OCI-LY3 (cell line): ENCODE data around the gene LACC1.

Source experiments
- H2AFZ ChIP-seq: fragments of 200-600, 300-600 bp; shearing (Covaris generic); 2 replicates; pipeline ENCODE4 v1.6.0; 2014; ENCODE audit warnings: antibody characterized with exemption, low read depth, low read length
- H3K27ac ChIP-seq: fragments of 200-600, 300-600 bp; sonication (generic); 2 replicates; pipeline ENCODE4 v1.5.1; 2014; ENCODE audit warnings: mild to moderate bottlenecking, low read length, moderate library complexity, mixed read lengths
- H3K27me3 ChIP-seq: fragments of 200-600, 300-600 bp; sonication (generic); 2 replicates; pipeline ENCODE4 v1.6.1; 2014; ENCODE audit warnings: low read depth, low read length, mixed read lengths
- H3K36me3 ChIP-seq: fragments of 200-600, 300-600 bp; sonication (generic); replicated peaks from 2 replicates; pipeline ENCODE3; 2014; ENCODE audit warnings: low read depth, low read length, mixed read lengths
- H3K4me1 ChIP-seq: fragments of 300-600, 200-600 bp; sonication (generic); 2 replicates; pipeline ENCODE4 v1.6.1; 2014; ENCODE audit warnings: low read length, mixed read lengths
- H3K4me2 ChIP-seq: fragments of 200-600, 300-600 bp; sonication (generic); 2 replicates; pipeline ENCODE4 v1.6.1; 2014; ENCODE audit warnings: low read length, mixed read lengths
- H3K4me3 ChIP-seq: fragments of 300-600, 200-600 bp; sonication (generic); 2 replicates; pipeline ENCODE4 v1.5.1; 2014; ENCODE audit warnings: antibody characterized with exemption, mild to moderate bottlenecking, low read length, moderate library complexity
- H3K79me2 ChIP-seq: fragments of 300-600, 200-600 bp; shearing (Covaris generic); 2 replicates; pipeline ENCODE4 v1.6.1; 2014; ENCODE audit warnings: mild to moderate bottlenecking, low read length, mixed read lengths
- H3K9ac ChIP-seq: fragments of 300-600, 200-600 bp; shearing (Covaris generic); 2 replicates; pipeline ENCODE4 v1.6.0; 2014; ENCODE audit warnings: mild to moderate bottlenecking, low read length, moderate library complexity
- H3K9me3 ChIP-seq: fragments of 200-600, 300-600 bp; shearing (Covaris generic); 2 replicates; pipeline ENCODE4 v1.6.1; 2014; ENCODE audit warnings: low read length, mixed read lengths; ENCODE audit not compliant: insufficient read depth
- H4K20me1 ChIP-seq: fragments of 200-600, 300-600 bp; sonication (generic); 2 replicates; pipeline ENCODE4 v1.6.1; 2016; ENCODE audit warnings: low read length, mixed read lengths; ENCODE audit not compliant: insufficient read depth
- CTCF ChIP-seq: fragments of 200-600, 300-600 bp; sonication (generic); IDR thresholded peaks from 2 replicates; pipeline ENCODE4 v1.5.1; 2014; ENCODE audit warnings: antibody characterized with exemption, low read length, low read depth
- EZH2phosphoT487 ChIP-seq: fragments of 200-600 bp; shearing (Covaris generic); IDR thresholded peaks from 2 replicates; pipeline ENCODE4 v1.6.1; 2018; ENCODE audit warnings: antibody characterized with exemption, mixed run types, low read depth

Gene LACC1

GRCh38 chr13:43852923-43853404, 26.7 kb upstream of the LACC1 start:
- Histone ChIP-seq H3K27ac (no peak overlapping the region), H3K9ac (no peak overlapping the region), H3K79me2 (no peaks in the 10 kb centered on the region), H3K4me1 (no peaks in the 10 kb centered on the region), H3K27me3 (no peaks in the 10 kb centered on the region), H4K20me1 (no peaks in the 10 kb centered on the region), H3K4me3 (no peak overlapping the region), H2AFZ (no peak overlapping the region), H3K4me2 (no peak overlapping the region), H3K9me3 (peaks cover 20% of the 10 kb centered on the region), H3K36me3 (peaks cover 5% of the 10 kb centered on the region)
- no peak for TF ChIP-seq EZH2phosphoT487
- TF ChIP-seq CTCF = no peak

- Histone ChIP-seq H3K79me2 (no peaks in the 10 kb centered on the region), H2AFZ (no peak overlapping the region), H3K9ac (no peak overlapping the region), H3K4me3 (no peak overlapping the region), H3K4me2 (no peak overlapping the region), H3K36me3 (no peaks in the 10 kb centered on the region), H3K27me3 (no peaks in the 10 kb centered on the region), H4K20me1 (no peaks in the 10 kb centered on the region), H3K9me3 (no peaks in the 10 kb centered on the region), H3K4me1 (no peaks in the 10 kb centered on the region), H3K27ac (no peak overlapping the region)
- TF ChIP-seq EZH2phosphoT487 (no peak), CTCF (no peak)
These were observed 17.8 kb upstream of the LACC1 start for GRCh38 chr13:43861863-43862262.

- Histone ChIP-seq H3K27ac (no peak overlapping the region), H3K79me2 (no peaks in the 10 kb centered on the region), H3K27me3 (no peaks in the 10 kb centered on the region), H3K4me1 (no peaks in the 10 kb centered on the region), H3K9me3 (no peaks in the 10 kb centered on the region), H3K4me3 (no peak overlapping the region), H4K20me1 (no peaks in the 10 kb centered on the region), H3K36me3 (no peaks in the 10 kb centered on the region), H3K4me2 (no peak overlapping the region), H3K9ac (no peak overlapping the region), H2AFZ (no peak overlapping the region)
- no peak for TF ChIP-seq CTCF
- TF ChIP-seq EZH2phosphoT487 = no peak
These were observed 14.8 kb upstream of the LACC1 start for GRCh38 chr13:43864921-43865320.

- H4K20me1 ChIP-seq = no peaks in the 10 kb centered on the region
- H3K79me2 ChIP-seq = no peaks in the 10 kb centered on the region
- no peaks in the 10 kb centered on the region for H3K9me3 ChIP-seq
- no peak overlapping the region for H3K4me3 ChIP-seq
- no peak overlapping the region for H3K27ac ChIP-seq
- no peaks in the 10 kb centered on the region for H3K27me3 ChIP-seq
- no peak overlapping the region for H2AFZ ChIP-seq
- TF ChIP-seq EZH2phosphoT487 (no peak), CTCF (no peak)
- no peak overlapping the region for H3K9ac ChIP-seq
- H3K4me1 ChIP-seq = no peaks in the 10 kb centered on the region
- H3K4me2 ChIP-seq = no peak overlapping the region
- H3K36me3 ChIP-seq = no peaks in the 10 kb centered on the region
These were observed 13.8 kb upstream of the LACC1 start for GRCh38 chr13:43865892-43866291.
